ENCODE measurements around the gene SORL1. TPM values are rescaled to one million over a fixed set of nuclear protein-coding genes. Genes with fewer than 3 reads are reported as not detected.

The SORL1 gene
- total and polyA plus RNA-seq, 2 of the 13 experiments (the other 11 are each of a cell fraction or from before 2014, with no cell fraction given) = 21.3 to 148 TPM

DNA sequence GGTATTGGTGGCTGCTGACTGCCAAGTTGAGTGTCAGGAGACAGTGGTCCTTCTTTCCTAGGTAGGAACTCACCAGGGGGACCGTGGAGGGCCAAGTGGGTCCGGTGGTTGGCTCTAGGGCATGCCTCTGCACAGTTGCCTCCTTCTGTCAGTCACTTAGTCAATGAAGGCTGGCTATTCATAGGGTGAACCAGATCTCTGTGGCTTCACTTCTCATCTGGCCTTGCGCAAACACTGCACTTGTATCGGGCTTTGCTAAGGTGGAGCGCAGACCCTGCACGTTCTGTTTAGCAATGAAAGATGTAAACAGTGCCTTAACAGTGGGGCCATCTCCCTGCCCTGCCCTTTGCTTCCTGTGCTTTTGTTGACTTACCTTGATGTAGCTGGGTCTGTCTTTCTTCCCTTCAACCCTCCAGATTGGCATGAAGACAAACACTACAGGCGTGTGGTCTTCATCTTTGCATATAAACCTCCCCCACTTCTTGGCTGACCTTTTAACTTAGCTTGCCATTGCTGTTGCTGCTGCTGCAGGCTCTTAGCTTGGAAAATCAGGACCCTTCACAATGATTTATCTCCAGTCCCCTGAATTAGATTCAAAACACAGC lies 7.4 kb downstream of the SORL1 start:
- ATAC-seq (peak; percentile 95), FAIRE-seq (peak; percentile 99), DNase-seq (ENCODE audit: low spot score) (peak; percentile 97)
- H3K4me2 ChIP-seq (ENCODE audit: low read depth, low read length) = peak overlapping the region; percentile 67
- in situ Hi-C loops (cut with HindIII; ENCODE audit: extremely low pct_ligation_motif_present, low pct_unique_long_range_greater_than_20kb) (no loop called here), intact Hi-C loops (cut with micrococcal nuclease; ENCODE audit: unreplicated experiment) (loop anchor here (2.0 kb wide), 1 partner anchor 105 kb away; no protein-coding TSS in a partner anchor)
- H2AFZ ChIP-seq (ENCODE audit: low read length) = no peak overlapping the region
- peaks cover 100% of the 10 kb centered on the region for H3K4me1 ChIP-seq (ENCODE audit: insufficient read depth, low read length)
- no TSS peak for BruUV-seq (replicated peaks)
- peaks cover 93% of the 10 kb centered on the region for H3K79me2 ChIP-seq (ENCODE audit: insufficient read depth, low read length)
- no peaks in the 10 kb centered on the region for H3K27me3 ChIP-seq (ENCODE audit: control insufficient read depth in 1 of 2, insufficient read depth in 2 of 2, low read length in 2 of 2)
- ChIA-PET CTCF (ENCODE audit: low intra/inter-chr PET ratio, low total read pairs) (interaction anchor here (1.2 kb wide), 1 partner anchor 17 kb away, joined by 3 read pairs; no protein-coding TSS in a partner anchor), POLR2A (interaction anchor here (1.0 to 2.6 kb wide), 5 partner anchors 8 to 105 kb away, joined by 3 to 11 read pairs (median 8); no protein-coding TSS in a partner anchor)
- 9% methylated on average over 5 of the region's 7 CpGs for WGBS (ENCODE audit: low lambda C conversion rate)
- peak overlapping the region; percentile 76 for H3K27ac ChIP-seq (ENCODE audit: extremely low read length, insufficient read depth, low read length)
- H3K9me3 ChIP-seq (ENCODE audit: low read length) = no peaks in the 10 kb centered on the region
- H3K9ac ChIP-seq (ENCODE audit: insufficient read depth, low read depth, low read length) = peak overlapping the region; percentile 38
- peaks cover 0 to 8% of the 10 kb centered on the region in 2 experiments; a peak in 1 of 5 replicates for H3K36me3 ChIP-seq (replicated peaks in 1 of 2; ENCODE audit: control insufficient read depth in 1 of 2, insufficient read depth in 2 of 2, low read length in 2 of 2)
- H4K20me1 ChIP-seq (ENCODE audit: insufficient read depth, low read length) = peaks cover 9% of the 10 kb centered on the region
- peak overlapping the region; percentile 5 to 41 (median 35); a peak in 4 of 6 replicates for H3K4me3 ChIP-seq (replicated peaks in 1 of 3; ENCODE audit: insufficient read depth in 1 of 3, low read depth in 2 of 3, low read length in 3 of 3)
- TF ChIP-seq, protein P1, sequence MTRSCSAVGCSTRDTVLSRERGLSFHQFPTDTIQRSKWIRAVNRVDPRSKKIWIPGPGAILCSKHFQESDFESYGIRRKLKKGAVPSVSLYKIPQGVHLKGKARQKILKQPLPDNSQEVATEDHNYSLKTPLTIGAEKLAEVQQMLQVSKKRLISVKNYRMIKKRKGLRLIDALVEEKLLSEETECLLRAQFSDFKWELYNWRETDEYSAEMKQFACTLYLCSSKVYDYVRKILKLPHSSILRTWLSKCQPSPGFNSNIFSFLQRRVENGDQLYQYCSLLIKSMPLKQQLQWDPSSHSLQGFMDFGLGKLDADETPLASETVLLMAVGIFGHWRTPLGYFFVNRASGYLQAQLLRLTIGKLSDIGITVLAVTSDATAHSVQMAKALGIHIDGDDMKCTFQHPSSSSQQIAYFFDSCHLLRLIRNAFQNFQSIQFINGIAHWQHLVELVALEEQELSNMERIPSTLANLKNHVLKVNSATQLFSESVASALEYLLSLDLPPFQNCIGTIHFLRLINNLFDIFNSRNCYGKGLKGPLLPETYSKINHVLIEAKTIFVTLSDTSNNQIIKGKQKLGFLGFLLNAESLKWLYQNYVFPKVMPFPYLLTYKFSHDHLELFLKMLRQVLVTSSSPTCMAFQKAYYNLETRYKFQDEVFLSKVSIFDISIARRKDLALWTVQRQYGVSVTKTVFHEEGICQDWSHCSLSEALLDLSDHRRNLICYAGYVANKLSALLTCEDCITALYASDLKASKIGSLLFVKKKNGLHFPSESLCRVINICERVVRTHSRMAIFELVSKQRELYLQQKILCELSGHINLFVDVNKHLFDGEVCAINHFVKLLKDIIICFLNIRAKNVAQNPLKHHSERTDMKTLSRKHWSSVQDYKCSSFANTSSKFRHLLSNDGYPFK (CRISPR knock-in tag; IDR thresholded peaks at IDR 0.05; ENCODE audit: borderline replicate concordance) = peak; percentile 48; the same call in 1 of the 2 replicates
- TF ChIP-seq HOXD1 (CRISPR knock-in tag; IDR thresholded peaks at IDR 0.05) = peak; percentile 97
- no peak for TF ChIP-seq ZNF850 (CRISPR knock-in tag; conservative IDR thresholded peaks at IDR 0.05)
- no peak for TF ChIP-seq MTA3 (CRISPR knock-in tag; IDR thresholded peaks at IDR 0.05)
- no peak for TF ChIP-seq ZNF879 (CRISPR knock-in tag; IDR thresholded peaks at IDR 0.05)
- no peak for TF ChIP-seq XRCC5 (optimal IDR thresholded peaks at IDR 0.05; ENCODE audit: low read length)
- no peak for TF ChIP-seq ZFAT (CRISPR knock-in tag; conservative IDR thresholded peaks at IDR 0.05)
- peak; percentile 91 for TF ChIP-seq ZNF430 (CRISPR knock-in tag; IDR thresholded peaks at IDR 0.05)
- TF ChIP-seq ISX (CRISPR knock-in tag; conservative IDR thresholded peaks at IDR 0.05) = no peak
- peak; percentile 76; the same call in 1 of the 2 replicates for TF ChIP-seq ZSCAN9 (CRISPR knock-in tag; IDR thresholded peaks at IDR 0.05; ENCODE audit: borderline replicate concordance)
- TF ChIP-seq RBAK (CRISPR knock-in tag; IDR thresholded peaks at IDR 0.05) = no peak
- TF ChIP-seq DMAP1 (CRISPR knock-in tag; IDR thresholded peaks at IDR 0.05) = peak; percentile 84
- peak; percentile 77 for TF ChIP-seq ZNF639 (CRISPR knock-in tag; conservative IDR thresholded peaks at IDR 0.05)
- TF ChIP-seq ZNF7 (CRISPR knock-in tag; IDR thresholded peaks at IDR 0.05) = peak; percentile 35; the same call in 1 of the 2 replicates
- no peak for TF ChIP-seq ZBTB1 (CRISPR knock-in tag; IDR thresholded peaks at IDR 0.05; ENCODE audit: borderline replicate concordance)
- TF ChIP-seq ZBTB21 (CRISPR knock-in tag; IDR thresholded peaks at IDR 0.05) = no peak
- TF ChIP-seq MEF2D (CRISPR knock-in tag; IDR thresholded peaks at IDR 0.05) = peak; percentile 98
- no peak for TF ChIP-seq ZNF569 (CRISPR knock-in tag; IDR thresholded peaks at IDR 0.05; ENCODE audit: borderline replicate concordance)
- peak; percentile 98 for TF ChIP-seq SAP130 (CRISPR knock-in tag; IDR thresholded peaks at IDR 0.05; ENCODE audit: low read depth)
- TF ChIP-seq, protein P2, sequence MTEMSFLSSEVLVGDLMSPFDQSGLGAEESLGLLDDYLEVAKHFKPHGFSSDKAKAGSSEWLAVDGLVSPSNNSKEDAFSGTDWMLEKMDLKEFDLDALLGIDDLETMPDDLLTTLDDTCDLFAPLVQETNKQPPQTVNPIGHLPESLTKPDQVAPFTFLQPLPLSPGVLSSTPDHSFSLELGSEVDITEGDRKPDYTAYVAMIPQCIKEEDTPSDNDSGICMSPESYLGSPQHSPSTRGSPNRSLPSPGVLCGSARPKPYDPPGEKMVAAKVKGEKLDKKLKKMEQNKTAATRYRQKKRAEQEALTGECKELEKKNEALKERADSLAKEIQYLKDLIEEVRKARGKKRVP (CRISPR knock-in tag; IDR thresholded peaks at IDR 0.05) = peak in 1 of 2 experiments; percentile 83; a peak in 2 of 4 replicates

Data from HepG2 (cell line).